NAMALWA (cell line): Measurements from ENCODE around the gene NDRG3.

Experiments used
- DNase-seq: peaks from one replicate; pipeline ENCODE4 v3.0.0-alpha.2; 2015; ENCODE audit warnings: low spot score

NDRG3 gene

DNA sequence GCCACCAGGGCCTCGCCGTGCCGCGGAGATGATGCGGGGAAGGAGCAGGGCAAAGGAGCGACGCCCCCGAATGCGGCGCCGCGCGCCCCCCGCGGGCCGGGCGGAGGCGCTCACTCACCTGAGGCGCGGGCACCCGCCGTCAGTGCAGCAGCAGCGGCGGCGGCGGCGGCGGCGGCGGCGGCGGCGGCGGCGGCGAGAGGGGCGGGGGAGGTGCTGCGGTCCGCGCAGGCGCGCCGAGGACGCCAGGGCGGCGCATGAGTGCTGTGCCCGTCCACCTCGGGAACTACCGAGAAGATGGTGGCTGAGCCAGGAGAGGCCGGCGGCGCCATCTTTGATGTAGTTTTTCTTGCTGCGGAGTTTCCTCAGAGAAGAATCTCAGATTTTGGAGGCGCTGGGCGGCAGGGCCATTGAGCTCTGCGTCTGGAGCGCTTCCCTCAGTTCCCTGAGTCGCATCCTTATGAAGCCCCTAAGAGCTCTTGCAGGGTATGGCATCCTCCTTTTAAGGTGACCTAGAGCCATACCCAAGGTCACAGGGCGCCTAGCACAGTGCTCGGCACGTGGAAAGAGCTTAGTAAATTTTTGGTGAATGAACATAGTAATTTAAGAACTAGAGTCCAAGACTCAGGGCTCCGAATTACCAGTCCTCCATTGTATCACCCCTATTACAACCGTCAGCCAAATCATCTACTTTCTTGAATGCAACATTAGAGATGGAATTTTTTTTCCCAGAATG lies at the start of gene NDRG3:
TSS of gene NDRG3 (minus strand) at position 164 of the 733 bp plus-strand sequence. CDS start 24,355 bp downstream, outside the sequence.
- DNase-seq, result peak; percentile 95

DNA sequence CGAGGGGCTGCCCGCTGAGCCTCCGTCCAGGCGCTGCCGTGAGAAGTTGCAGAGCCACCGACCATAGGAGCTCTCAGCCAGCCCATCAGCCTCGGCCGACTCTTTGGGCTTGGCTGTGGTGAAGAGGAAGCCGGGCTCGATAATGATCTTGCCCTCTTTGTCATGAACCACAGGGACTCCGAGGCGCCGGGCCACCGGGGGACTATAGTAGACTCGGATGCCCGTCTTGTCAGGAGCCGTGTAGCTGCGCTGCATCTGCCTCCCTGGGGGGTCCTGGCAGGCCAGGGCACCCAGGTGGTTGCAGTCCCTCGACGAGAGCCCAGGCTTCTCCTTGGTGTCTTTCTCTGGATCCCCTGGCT lies 48.2 kb upstream of the NDRG3 start:
- DNase-seq, result no peak

DNA sequence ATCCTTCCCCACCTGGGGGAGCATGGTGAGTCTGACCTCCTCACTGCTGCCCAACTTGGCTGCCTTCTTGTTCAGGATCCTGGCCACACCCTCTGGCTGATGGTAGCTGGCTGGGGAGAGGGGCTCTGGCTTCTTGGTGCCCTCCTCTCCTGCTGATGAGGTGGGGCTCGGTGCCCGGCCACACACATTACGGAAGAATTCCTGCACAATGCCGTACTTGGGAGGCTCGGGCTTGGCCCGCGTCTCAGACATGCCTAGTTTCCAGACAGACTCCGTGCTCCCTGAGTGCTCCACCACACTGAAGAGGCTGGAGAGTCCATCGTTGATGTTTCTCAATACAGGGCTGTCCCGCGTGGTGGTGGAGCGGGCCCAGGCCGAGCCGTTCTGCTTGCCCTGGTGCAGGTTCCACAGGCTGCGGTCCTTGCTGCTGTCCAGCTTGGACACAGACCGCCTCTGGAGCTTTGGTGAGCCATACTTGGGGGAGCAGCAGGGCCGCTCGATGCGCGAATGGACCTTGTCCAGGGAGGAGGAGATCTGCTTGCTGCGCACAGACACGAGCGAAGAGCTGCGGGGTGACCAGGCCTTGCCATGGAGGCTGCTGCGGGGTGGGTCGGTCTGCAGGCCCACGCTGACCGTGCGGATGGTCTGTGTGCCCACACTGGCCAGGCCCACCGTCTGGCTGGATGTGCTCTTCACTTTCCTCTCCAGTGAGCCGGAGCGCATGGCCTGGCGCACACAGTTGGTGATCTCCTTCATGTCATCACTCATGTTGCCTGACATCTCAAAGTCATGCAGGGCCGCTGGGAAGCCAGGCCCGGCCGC lies 47.6 kb upstream of the NDRG3 start:
- DNase-seq, result no peak

DNA sequence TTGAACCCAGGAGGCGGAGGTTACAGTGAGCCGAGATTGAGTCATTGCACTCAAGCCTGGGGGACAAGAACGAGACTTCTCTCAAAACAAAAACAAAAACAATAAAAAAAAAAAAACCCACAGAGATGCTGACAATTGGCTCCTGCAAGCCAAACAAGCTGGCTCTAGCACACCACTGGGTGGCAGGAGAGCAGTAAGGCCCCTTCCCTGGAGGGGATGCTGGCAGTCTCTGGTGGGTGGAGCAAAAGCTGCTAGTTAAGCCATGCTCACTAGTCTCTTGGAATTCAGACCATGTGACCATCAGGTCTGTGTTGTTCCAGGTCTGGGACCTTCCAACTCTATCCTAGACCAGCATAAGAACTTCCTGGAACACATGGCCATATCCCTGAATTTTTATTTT lies 46.5 kb upstream of the NDRG3 start:
- peak; percentile 85 for DNase-seq

DNA sequence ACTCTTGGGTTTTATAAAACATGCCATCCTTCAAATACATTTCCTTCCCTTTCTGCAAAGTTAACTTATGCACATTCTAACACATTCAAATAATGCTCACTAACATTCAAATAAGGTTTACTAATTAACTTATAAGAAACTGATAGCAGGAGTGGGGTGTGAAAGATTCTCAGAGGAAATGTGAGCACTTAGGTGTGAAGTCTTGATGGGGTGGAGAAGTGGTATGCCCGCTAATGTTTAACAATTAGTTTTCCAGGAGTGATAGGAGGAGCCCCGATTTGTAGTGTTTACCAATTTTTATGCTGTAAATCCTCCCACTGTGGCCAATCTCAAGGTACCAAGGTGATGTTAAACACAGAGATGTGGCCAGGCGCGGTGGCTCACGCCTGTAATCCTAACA lies 46.0 kb upstream of the NDRG3 start:
- DNase-seq, result no peak

DNA sequence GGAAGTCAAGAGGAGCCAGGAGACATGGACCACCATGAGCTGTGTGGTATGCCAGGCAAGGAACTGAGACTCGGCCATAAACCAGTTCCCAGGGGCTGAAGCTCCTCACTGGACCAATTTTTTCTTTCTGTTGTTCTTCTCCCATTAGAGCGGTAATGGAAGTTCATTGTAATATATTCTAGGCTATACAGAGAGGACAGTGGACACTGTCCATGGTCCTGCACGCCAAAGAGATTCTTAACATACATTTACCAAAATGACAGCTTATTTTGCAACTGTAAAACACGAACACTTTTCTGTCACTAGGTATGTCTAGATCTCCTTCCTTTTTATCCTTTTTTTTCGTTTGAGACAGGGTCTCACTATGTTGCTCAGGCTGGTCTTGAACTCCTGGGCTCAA lies 40.8 kb upstream of the NDRG3 start:
- no peak for DNase-seq

DNA sequence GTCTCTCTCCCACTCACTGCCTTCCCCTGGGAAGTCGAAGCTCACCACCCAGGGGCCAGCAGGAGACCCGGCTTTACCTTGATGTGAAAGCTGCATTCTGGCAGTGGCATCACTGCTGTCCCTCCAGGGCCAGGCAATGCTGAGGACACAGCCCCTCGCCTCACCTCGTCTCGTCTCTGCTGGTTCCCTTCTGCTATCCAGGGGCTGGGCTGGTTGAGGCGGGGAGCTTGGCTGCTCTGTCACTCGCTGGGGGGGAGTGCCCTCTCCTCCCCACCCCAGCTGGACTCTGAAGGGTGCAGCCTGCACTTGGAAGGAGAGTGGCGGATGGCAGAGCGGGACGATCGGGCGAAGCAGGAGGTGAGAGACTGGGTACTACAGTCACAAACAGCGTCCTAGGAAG lies 40.4 kb upstream of the NDRG3 start:
- DNase-seq, result no peak

DNA sequence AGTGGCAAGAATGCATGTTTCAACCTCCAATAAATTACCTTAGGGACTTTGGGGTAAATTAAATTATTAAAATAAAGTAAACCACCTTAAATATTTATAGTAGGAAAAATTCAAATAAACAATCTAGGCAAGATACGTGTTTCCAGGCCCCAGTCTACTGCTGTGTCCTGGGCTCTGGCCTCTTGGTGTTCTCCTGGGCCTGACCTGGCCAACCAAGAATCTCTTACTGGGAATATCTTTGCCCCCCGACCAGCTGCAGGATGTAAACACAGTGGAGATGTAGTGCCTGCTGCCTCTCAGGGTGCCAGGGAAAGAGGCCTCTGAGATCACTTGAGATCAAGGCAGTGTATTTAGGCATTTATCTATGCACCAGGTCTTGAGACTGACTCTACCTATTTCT lies 39.4 kb upstream of the NDRG3 start:
- DNase-seq, result no peak

DNA sequence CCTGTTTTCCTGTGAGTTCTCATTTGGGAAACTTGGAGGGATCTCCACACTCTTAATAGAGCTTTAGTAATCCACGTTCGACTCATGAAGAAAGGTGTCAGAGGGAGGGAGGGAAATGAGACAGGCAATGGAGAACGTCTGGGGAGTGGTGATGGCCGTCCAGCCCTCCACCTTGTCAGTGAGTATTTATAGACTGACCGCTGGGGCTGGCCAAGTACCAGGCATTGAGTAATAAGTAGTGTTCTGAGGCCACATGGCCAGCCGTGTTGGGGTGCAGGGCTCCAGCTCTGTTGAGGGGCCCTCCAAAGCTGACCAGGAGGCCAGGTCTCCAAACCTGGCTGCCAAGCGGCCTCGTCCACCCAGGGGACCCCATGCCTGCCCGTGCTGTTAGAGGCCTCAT lies 39.0 kb upstream of the NDRG3 start:
- DNase-seq, result no peak

DNA sequence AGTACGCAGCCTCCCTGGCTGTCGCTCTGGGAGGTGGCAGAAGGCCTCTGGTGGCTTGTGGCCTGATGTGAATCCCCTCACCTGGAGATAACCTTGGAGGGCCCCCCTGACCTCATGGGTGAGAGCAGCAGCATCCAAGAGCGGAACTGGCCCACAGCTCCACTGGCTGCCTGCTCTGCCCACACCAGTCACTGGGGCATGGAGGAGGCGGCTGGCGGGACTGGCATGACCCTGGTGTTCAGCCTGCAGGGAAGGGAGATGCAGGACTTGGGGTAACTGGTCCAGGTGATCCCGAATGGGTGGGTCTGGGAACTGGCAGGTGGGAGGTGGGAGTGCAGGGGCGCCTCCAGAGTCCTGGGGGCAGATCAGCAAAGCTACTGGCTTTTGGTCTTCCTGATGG lies 38.2 kb upstream of the NDRG3 start:
- DNase-seq, result no peak

DNA sequence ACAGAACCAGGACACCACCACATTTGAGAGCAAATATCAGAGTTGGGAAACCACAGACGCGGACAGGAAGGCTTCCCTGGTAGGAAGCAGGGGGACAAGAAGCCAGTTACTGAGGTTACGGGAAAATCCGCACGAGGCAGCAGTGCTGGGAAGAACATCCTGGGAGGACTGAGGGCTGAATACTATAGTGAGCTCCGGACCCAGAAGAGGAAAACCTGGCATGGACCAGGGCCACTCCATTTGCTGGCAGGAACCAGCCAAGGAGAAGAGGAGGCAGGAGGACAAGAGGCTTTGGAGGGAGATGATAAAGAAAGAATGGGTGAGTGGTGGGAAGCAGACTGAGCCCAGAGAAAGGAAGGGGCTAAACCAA lies 33.8 kb upstream of the NDRG3 start:
- DNase-seq, result no peak

DNA sequence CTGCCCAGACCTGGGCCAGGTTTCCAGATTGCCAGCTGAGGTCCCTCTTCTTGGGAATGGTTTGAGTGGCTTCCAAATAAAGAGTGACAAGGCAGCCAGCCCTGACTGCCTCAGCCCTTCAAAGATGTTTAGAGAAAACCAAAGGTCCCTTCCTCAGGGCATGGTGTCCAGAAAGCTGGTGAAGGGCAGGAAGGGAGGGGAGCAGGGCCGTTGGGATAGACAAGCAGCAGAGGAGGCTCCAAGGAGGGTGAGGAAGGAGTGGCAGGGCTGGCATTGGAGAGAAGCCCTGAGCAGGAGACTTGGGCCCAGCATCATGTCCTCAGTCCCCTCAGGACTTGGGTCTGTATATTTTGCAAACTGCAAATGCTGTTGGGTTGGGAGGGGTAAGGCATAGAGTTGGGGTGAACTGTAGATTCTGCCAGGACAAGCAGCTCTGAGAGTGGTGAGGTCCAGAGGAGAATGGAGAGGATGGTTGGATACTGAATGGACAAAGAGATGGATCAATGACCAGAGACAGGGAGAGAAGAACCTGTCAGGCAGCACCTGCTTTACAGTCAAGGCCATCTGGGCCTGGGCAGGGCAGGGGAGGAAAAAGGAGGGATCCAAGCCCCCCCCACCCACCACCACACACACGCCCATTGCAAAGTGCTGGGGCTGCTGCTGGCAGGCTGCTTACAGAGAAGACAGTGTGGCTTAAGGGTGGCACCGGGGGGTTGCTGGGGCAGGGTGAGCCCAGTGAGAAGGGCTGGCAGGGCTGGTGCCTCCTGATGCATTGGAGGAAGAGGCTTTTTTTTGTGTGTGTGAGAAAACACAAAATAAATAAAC lies 33.2 kb upstream of the NDRG3 start:
- no peak for DNase-seq

DNA sequence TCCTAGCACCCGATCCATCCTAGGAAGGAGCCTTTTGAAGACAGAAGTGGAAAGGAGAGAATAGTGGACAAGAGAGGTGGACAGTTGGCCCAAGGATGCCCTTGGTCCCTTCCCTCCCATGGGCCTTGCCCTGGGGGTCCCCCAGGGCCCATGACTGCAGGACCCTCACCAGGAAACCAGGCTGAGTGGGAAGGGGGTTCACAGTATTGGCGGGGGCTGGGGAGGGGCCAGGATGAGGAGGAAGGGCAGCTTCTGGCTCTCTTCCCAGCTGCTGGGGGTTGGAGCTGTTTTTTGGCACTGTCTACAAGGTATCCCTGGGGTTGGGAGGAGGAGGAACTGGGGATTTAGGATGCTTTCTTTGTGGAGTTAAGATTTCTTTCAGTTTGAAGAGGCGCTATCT lies 31.7 kb upstream of the NDRG3 start:
- DNase-seq, result no peak

DNA sequence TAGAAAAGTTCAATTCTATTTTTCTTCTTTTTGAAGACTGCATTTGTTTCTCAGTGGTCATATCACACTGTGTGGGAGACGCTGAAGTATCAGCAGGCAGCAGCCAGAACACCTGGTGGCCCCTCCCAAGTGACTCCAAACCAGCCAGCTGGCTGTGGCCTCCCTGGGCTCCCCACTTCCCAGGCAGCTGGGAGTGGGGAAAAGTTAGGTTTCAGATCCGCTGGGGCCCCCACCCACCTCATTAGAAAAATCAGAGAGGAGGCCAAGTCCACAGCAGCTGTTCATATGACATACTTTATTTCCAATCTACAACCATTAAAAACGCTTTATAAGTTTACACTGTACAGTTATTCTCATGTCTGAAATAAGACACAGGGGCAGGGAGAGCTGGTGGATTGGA lies 31.3 kb upstream of the NDRG3 start:
- DNase-seq, result no peak

DNA sequence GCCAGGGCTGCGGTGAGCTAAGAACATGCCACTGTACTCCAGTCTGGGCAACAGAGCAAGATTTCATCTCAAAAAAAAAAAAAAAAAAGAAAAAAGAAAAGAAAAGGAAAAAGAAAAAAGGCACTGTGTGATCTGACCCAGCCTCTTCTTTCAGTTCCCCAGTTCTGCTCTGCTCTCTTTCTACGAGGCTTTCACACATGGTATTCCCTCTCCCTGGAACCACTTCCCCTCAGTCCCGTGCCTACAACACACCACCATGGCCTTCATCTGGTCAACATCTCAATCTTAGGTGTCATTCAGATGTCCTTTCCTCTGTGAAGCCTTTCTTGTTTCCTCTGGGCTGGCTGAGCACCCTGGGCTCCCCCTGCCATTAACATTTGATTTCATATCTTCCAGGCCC lies 29.9 kb upstream of the NDRG3 start:
- DNase-seq, result no peak

DNA sequence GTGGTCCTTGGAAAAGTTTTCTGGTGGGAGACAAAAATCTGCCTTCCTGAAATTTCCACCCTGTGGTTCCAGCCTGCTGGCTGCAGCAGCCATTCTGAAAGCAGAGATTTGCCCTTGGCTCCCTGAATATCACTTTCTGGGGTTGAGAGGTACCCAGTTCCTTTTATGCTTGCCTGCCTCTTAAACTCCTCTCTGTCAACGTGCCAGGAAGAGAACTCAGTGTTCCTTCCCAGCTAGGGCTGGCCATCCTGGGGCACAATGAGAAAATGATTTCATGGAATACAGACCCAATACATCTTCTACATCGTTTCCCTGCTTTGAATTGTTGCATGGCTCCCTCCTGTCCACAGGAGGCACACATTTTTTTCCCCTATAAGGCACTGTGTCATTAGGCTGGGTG lies 29.3 kb upstream of the NDRG3 start:
- no peak for DNase-seq

DNA sequence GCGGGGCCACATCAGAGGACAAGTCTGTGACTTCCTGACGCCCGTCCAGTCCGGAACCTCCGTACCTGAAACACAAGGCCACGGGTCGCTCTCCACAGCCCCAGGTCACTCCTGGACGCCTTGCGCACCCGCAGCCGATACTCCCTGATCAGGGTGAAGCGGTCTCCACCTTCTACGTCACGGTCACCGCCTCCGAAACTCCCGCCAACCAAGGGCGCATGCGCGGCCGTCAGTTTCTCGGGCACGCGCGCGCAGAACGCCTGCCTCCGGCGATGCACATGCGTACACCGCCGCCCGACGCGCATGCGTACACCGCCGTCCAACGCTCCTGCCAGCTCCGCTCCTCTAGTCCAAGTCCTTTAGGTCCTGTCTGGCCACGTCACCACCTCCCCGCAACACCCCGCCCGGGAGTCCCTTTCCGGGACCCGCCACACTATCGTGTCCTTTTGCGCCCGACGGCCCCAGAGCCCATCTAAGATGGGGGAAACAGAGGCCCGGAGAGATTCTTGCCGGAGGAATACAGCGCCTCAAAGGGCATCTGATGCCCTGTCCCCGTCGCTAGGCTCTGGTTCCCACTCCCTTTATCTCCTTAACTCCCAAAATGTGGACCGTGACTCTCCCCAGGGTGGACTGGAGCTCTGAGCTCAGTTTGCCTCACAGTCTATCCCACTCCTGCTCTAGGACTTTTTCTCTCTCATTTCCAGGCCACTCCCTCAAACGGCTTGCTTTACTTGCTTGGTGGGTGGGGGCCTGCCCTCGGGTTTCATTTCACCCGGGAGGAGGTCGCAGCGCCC lies 27.9 kb upstream of the NDRG3 start, which contains the start of gene DSN1:
TSS of gene DSN1 (minus strand) at position 167 of the 794 bp plus-strand sequence. CDS start 2,305 bp downstream, outside the sequence.
- DNase-seq, result peak; percentile 97

DNA sequence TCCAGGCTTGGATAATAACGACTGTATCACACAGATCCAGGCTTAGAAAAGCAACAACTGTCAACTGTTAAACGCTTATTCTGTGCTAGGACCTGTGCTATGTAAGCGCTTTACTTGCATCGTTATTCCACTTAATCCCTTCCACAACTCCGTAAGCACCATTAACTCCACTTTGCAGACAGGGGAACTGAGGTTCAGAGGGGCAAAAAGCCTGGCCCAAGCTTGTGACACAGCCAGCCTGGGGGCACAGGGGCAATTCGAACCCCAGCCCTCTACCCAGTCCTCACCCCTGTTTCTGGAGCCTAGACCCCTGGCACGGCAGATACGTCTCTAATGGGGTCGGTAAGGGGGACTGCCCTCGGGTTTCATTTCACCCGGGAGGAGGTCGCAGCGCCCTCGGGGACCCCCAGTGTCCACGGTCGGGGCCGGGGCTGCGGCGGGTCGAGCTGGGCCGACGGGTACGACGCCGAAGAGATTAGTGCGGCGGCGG lies 27.3 kb upstream of the NDRG3 start:
- DNase-seq, result no peak

DNA sequence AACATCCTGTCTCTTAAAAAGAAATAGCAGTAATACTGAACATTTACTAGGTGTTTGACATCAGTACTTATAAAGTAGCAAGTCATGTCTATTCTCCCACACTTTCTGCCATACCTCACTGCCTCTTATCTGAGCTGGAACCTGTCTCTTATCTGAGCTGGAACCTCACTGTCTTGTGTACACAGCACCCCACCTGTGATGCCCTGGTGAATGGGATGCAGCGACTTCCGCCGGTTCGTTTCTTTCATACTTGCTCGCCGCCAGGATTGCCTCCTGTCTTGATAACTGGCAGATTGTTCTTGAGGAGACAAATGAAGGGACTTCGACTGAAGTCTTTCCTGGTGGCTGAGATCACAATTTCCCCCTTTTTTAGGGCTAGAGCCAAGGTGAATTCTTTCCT lies 24.8 kb upstream of the NDRG3 start:
- DNase-seq, result no peak

DNA sequence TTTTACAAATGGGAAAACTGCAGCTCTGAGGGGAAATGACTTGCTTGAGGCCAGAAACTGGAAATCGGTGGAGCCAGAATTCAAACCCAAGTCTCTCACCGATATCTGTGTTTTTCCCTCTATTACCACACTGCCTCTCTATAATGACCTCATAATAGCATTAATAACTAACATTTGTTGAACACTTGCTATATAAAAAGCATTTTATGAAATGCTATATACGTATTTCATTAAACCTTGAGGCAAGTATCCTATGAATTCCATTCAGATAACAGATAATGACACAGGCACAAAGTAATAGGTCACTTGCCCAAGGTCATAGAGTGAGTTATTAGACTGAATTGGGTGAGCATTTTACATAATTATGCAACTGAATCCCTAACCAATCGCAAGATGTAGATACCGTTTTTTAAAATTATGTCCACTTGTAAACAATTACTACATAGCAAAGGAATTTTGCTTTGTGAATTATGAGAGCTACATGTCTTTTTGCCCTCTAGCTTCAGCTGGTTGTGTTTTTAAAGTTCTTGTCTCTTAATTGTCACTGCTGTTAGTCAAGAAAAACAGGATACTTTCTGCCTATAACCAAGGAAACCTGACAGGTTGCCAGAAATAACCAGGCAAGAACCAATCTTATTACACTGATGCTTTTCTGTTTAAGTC lies 23.0 kb upstream of the NDRG3 start:
- DNase-seq, result no peak

DNA sequence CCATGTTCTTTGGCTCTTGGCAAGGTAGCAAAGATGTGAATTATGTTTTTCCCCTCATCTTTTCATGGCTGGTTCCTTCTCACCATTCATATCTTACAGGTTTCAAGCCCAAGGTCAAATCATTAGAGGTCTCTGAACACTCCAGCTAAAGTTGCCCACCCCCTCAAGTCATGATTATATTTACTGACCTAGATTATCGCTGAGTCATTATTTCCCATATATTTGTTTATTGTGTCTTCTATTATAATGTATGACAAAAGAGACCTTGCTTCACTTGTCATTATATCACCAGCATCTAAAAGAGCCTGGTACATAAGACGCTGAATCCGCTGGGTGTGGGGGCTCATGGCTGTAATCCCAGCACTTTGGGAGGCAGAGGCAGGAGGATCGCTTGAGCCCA lies 15.2 kb upstream of the NDRG3 start:
- DNase-seq, result no peak
